HG02571 (cell line): Measurements from ENCODE around the gene ITGAL.
"Not testable (repeated sequence)": the region's sequence is repeated elsewhere in the genome, so short reads cannot be mapped to it uniquely, and the experiment has no call there.

Source experiments
- ATAC-seq: cut with Tn5 transposase; IDR thresholded peaks from one replicate; pipeline ENCODE4 v1.9.1; 2021; ENCODE audit warnings: mild to moderate bottlenecking, moderate library complexity; ENCODE audit not compliant: unreplicated experiment

The ITGAL gene

GRCh38 chr16:30491229-30491628, 18.7 kb downstream of the ITGAL start:
- no peak for ATAC-seq

- no peak for ATAC-seq
Measured at GRCh38 chr16:30491744-30492308, 19.3 kb downstream of the ITGAL start.

GRCh38 chr16:30493941-30494488, 21.5 kb downstream of the ITGAL start:
- ATAC-seq: no peak

- ATAC-seq: no peak
Measured at GRCh38 chr16:30494709-30495108, 22.2 kb downstream of the ITGAL start.

- no peak for ATAC-seq
Measured at GRCh38 chr16:30499284-30499683, 26.7 kb downstream of the ITGAL start.

- no peak for ATAC-seq
Measured at GRCh38 chr16:30503403-30504296, 31.1 kb downstream of the ITGAL start.

- no peak for ATAC-seq
Measured at GRCh38 chr16:30509081-30509765, 36.7 kb downstream of the ITGAL start.

- ATAC-seq: no peak
Measured at GRCh38 chr16:30510376-30510938, 37.9 kb downstream of the ITGAL start.

- no peak for ATAC-seq
Measured at GRCh38 chr16:30511509-30511908, 39.0 kb downstream of the ITGAL start.

- no peak for ATAC-seq
Measured at GRCh38 chr16:30515275-30515674, 42.7 kb downstream of the ITGAL start.

GRCh38 chr16:30518552-30518951, 46.0 kb downstream of the ITGAL start:
- no peak for ATAC-seq

GRCh38 chr16:30519120-30520049, 46.8 kb downstream of the ITGAL start:
- ATAC-seq: no peak

- ATAC-seq: no peak
Measured at GRCh38 chr16:30521476-30521872, 48.9 kb downstream of the ITGAL start.

GRCh38 chr16:30521873-30522641, 49.5 kb downstream of the ITGAL start:
- no peak for ATAC-seq

- not testable (repeated sequence) for ATAC-seq
Measured at GRCh38 chr16:30522702-30523463, 50.3 kb downstream of the ITGAL start.

GRCh38 chr16:30523768-30524574, 51.4 kb downstream of the ITGAL start:
- no peak for ATAC-seq

GRCh38 chr16:30524575-30525568, 52.3 kb downstream of the ITGAL start:
- no peak for ATAC-seq
